ENCODE results near the gene DBNL.
"Not testable (repeated sequence)": the region's sequence is repeated elsewhere in the genome, so short reads cannot be mapped to it uniquely, and the experiment has no call there.

The DBNL gene

GRCh38 chr7:44040493-44040891 lies 4.0 kb upstream of the DBNL start:
- DNase-seq (ENCODE audit: low read depth, low spot score); H3K27ac ChIP-seq: not testable (repeated sequence)

GRCh38 chr7:44042221-44042620 lies 2.3 kb upstream of the DBNL start:
- H3K27ac ChIP-seq: no peak overlapping the region
- DNase-seq (ENCODE audit: low read depth, low spot score): no peak

- H3K27ac ChIP-seq: peak overlapping the region; percentile 79
- no peak for DNase-seq (ENCODE audit: low read depth, low spot score)
Observed at GRCh38 chr7:44043902-44044301, 600 bp upstream of the DBNL start.

GRCh38 chr7:44045226-44046014 lies 918 bp downstream of the DBNL start:
- DNase-seq (ENCODE audit: low read depth, low spot score): no peak
- peak overlapping the region; percentile 79 for H3K27ac ChIP-seq

- H3K27ac ChIP-seq: no peak overlapping the region
- DNase-seq (ENCODE audit: low read depth, low spot score): no peak
Observed at GRCh38 chr7:44046321-44047061, 2.0 kb downstream of the DBNL start.

GRCh38 chr7:44048031-44048795 lies 3.7 kb downstream of the DBNL start:
- DNase-seq (ENCODE audit: low read depth, low spot score): no peak
- peak overlapping the region; percentile 51 for H3K27ac ChIP-seq

- H3K27ac ChIP-seq: no peak overlapping the region
- DNase-seq (ENCODE audit: low read depth, low spot score): no peak
Observed at GRCh38 chr7:44050121-44050914, 5.8 kb downstream of the DBNL start.

GRCh38 chr7:44050915-44051560 lies 6.5 kb downstream of the DBNL start:
- no peak overlapping the region for H3K27ac ChIP-seq
- no peak for DNase-seq (ENCODE audit: low read depth, low spot score)

- no peak overlapping the region for H3K27ac ChIP-seq
- no peak for DNase-seq (ENCODE audit: low read depth, low spot score)
Observed at GRCh38 chr7:44051611-44052220, 7.2 kb downstream of the DBNL start.

GRCh38 chr7:44052771-44053365 lies 8.4 kb downstream of the DBNL start:
- no peak overlapping the region for H3K27ac ChIP-seq

GRCh38 chr7:44056681-44057080 lies 12.2 kb downstream of the DBNL start:
- H3K27ac ChIP-seq: no peak overlapping the region
- no peak for DNase-seq (ENCODE audit: low read depth, low spot score)

More at GRCh38 chr7:44052771-44053365, 8.4 kb downstream of the DBNL start:
- DNase-seq (ENCODE audit: low read depth, low spot score): no peak

GRCh38 chr7:44057181-44057848 lies 12.8 kb downstream of the DBNL start:
- H3K27ac ChIP-seq: peak overlapping the region; percentile 13
- DNase-seq (ENCODE audit: low read depth, low spot score): no peak

- peak; percentile 50 for DNase-seq (ENCODE audit: low read depth, low spot score)
- H3K27ac ChIP-seq: peak overlapping the region; percentile 13
Observed at GRCh38 chr7:44057849-44058758, 13.6 kb downstream of the DBNL start.

GRCh38 chr7:44058759-44059218 lies 14.3 kb downstream of the DBNL start:
- peak overlapping the region; percentile 13 for H3K27ac ChIP-seq
- no peak for DNase-seq (ENCODE audit: low read depth, low spot score)

- DNase-seq (ENCODE audit: low read depth, low spot score): no peak
Observed at GRCh38 chr7:44059219-44060090, 15.0 kb downstream of the DBNL start.

More at GRCh38 chr7:44059219-44060090, 15.0 kb downstream of the DBNL start:
- no peak overlapping the region for H3K27ac ChIP-seq
